Liver (tissue), 3 donors: ENCODE measurements around the gene DDB1.

Experiments
- ATF3 ChIP-seq: IDR thresholded peaks from 2 replicates; pipeline ENCODE4 v1.6.1; 2016; ENCODE audit warnings: antibody characterized with exemption
- CTCF ChIP-seq: fragments of 150-350 bp; IDR thresholded peaks from 2 replicates; pipeline ENCODE4 v1.5.1; 2017; ENCODE audit warnings: improper control_type of control experiment, low read depth, low read length; ENCODE audit not compliant: missing input control
- FOXA1 ChIP-seq: IDR thresholded peaks from 2 replicates; pipeline ENCODE4 v1.6.1; 2016; ENCODE audit warnings: antibody characterized with exemption
- GABPA ChIP-seq, 2 donors: IDR thresholded peaks in 1 of 2; conservative IDR thresholded peaks in 1 of 2; 2 replicates each; pipeline ENCODE4 v1.6.1; 2016; ENCODE audit warnings: antibody characterized with exemption in 2 of 2, mild to moderate bottlenecking in 1 of 2, moderate library complexity in 1 of 2
- JUND ChIP-seq, 2 donors: IDR thresholded peaks; 2 replicates each; pipeline ENCODE4 v1.6.1; 2016; ENCODE audit warnings: antibody characterized with exemption in 2 of 2
- NR2F2 ChIP-seq: IDR thresholded peaks from 2 replicates; pipeline ENCODE4 v1.6.1; 2016; ENCODE audit warnings: antibody characterized with exemption
- RAD21 ChIP-seq, 2 donors: IDR thresholded peaks; 2 replicates each; pipeline ENCODE4 v1.6.1; 2016; ENCODE audit warnings: antibody characterized with exemption in 2 of 2, mild to moderate bottlenecking in 2 of 2
- REST ChIP-seq: IDR thresholded peaks from 2 replicates; pipeline ENCODE4 v1.6.1; 2016; ENCODE audit warnings: antibody characterized with exemption, mild to moderate bottlenecking
- RXRA ChIP-seq, 2 donors: IDR thresholded peaks; 2 replicates each; pipeline ENCODE4 v1.6.1; 2017 to 2018; ENCODE audit warnings: antibody characterized with exemption in 2 of 2, mild to moderate bottlenecking in 1 of 2
- TAF1 ChIP-seq: conservative IDR thresholded peaks from 2 replicates; pipeline ENCODE4 v1.6.1; 2016; ENCODE audit warnings: antibody characterized with exemption, mild to moderate bottlenecking
- YY1 ChIP-seq: IDR thresholded peaks from 2 replicates; pipeline ENCODE4 v1.6.1; 2016; ENCODE audit warnings: antibody characterized with exemption, mild to moderate bottlenecking
- ZBTB33 ChIP-seq: IDR thresholded peaks from 2 replicates; pipeline ENCODE4 v1.6.1; 2016; ENCODE audit warnings: antibody characterized with exemption
- TF ChIP-seq, protein P1 (sequence below): IDR thresholded peaks from 2 replicates; pipeline ENCODE4 v1.6.1; 2016; ENCODE audit warnings: antibody characterized with exemption
- donor health status: healthy.
- donor health status: healthy.

GRCh38 chr11:61372659-61373420 lies 39.9 kb upstream of the DDB1 start:
- TF ChIP-seq RAD21 (IDR thresholded peaks at IDR 0.05) (no peak), CTCF (no peak), TAF1 (no peak), YY1 (no peak), REST (no peak), FOXA1 (no peak), GABPA (IDR thresholded peaks at IDR 0.05 in 1 of 2, conservative IDR thresholded peaks at IDR 0.05 in 1 of 2) (no peak), NR2F2 (no peak), JUND (IDR thresholded peaks at IDR 0.05) (no peak), ZBTB33 (no peak), ATF3 (no peak), RXRA (IDR thresholded peaks at IDR 0.05) (no peak)
- TF ChIP-seq, protein P1, sequence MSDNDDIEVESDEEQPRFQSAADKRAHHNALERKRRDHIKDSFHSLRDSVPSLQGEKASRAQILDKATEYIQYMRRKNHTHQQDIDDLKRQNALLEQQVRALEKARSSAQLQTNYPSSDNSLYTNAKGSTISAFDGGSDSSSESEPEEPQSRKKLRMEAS: no peak
